Omental fat pad (tissue), 4 donors: ENCODE measurements around the gene PRR15L. TPM values are rescaled to one million over a fixed set of nuclear protein-coding genes. Genes with fewer than 3 reads are reported as not detected.

ENCODE experiments used
- ATAC-seq: fragments of 150-250 bp; one replicate; pipeline ENCODE4 v1.9.1; 2016; ENCODE audit warnings: mild to moderate bottlenecking, moderate library complexity; ENCODE audit not compliant: low FRiP score
- DNase-seq: peaks from one replicate; pipeline ENCODE4 v3.0.0-alpha.2; 2019; ENCODE audit warnings: low spot score
- CTCF ChIP-seq, 3 donors: fragments of 450-650 bp; IDR thresholded peaks; one replicate each; pipeline ENCODE4 v1.5.1; 2016 to 2017; ENCODE audit warnings: antibody characterized with exemption in 3 of 3, mild to moderate bottlenecking in 3 of 3, moderate library complexity in 2 of 3
- total RNA-seq, 4 donors: library from RNA; depleted of rRNA; stranded (reverse); fragments of >200 nt; gene quantifications; one replicate each; pipeline ENCODE4 v1.1.0, GENCODE V29; 2016

Gene PRR15L
- total RNA-seq, 4 donors from 2014 or later, result 2.4 to 6.6 TPM; not detected in 2

GRCh38 chr17:47969930-47970724 is 12.4 kb upstream of the PRR15L start:
- no peak for ATAC-seq
- no peak for TF ChIP-seq CTCF (IDR thresholded peaks at IDR 0.05)
- no peak for DNase-seq

GRCh38 chr17:47968836-47969235 is 11.2 kb upstream of the PRR15L start:
- TF ChIP-seq CTCF (IDR thresholded peaks at IDR 0.05), result no peak
- ATAC-seq, result no peak
- DNase-seq, result no peak

GRCh38 chr17:47967607-47968252 is 10.0 kb upstream of the PRR15L start:
- ATAC-seq (no peak), DNase-seq (no peak)
- TF ChIP-seq CTCF (IDR thresholded peaks at IDR 0.05), result no peak

DNA sequence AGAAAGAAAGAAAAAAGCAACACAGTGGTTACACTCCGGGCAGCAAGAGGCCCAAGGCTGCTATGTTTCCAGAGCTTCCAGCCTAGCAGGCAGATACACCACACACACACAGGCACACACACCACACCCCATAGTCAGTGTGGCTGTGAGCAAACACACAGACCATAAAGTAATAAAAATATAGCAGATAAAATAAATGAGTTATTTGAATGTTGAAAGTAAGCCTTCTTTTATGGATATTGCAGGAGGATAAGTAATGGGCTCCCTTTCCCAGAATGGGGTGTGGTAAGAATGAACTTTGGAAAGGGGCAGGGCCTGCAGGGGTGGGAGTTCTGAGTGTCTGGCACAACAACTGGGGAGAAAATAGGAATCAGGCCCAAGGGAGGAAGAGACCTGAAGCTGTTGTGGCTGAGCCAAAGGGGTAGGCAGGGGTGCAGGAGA is 8.4 kb upstream of the PRR15L start:
- no peak for DNase-seq
- no peak for TF ChIP-seq CTCF (IDR thresholded peaks at IDR 0.05)
- peak; percentile 46 for ATAC-seq

DNA sequence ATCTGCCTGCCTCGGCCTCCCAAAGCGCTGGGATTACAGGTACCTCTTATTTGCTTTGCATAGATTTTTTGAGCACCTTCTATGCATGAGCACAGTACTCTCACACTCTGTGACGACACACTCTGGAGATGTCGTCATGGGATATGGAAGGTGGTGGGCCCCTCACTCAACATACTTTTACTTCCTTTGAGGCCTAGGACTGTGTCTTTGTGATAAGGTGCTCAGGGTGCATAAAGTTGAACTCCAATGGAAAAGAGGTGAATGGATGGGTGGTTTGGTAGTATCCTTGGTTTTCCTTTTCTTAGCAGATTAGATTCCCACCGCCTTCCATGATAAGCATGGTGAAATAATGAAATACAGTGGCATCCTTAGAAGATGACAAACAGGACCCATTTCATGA is 7.2 kb upstream of the PRR15L start:
- no peak for ATAC-seq
- no peak for DNase-seq
- no peak for TF ChIP-seq CTCF (IDR thresholded peaks at IDR 0.05)

DNA sequence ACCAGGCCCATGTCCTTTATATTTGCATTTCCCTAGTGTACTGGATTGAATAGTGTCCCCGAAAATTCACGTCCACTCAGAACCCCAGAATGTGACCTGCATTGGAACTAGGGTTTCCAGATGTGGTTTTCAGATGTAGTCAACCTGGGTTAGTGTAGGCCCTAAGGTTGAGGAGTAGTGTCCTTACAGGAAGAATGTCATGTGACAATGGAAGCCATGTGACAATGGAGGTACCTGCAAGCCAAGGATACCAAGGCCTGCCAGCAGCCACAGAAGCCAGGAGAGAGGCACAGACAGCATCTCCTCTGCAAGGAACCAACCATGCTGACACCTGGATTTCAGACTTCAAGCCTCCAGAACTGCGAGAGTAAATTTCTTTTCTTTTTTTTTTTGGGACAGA is 5.2 kb upstream of the PRR15L start:
- no peak for ATAC-seq
- DNase-seq, result no peak
- no peak for TF ChIP-seq CTCF (IDR thresholded peaks at IDR 0.05)

DNA sequence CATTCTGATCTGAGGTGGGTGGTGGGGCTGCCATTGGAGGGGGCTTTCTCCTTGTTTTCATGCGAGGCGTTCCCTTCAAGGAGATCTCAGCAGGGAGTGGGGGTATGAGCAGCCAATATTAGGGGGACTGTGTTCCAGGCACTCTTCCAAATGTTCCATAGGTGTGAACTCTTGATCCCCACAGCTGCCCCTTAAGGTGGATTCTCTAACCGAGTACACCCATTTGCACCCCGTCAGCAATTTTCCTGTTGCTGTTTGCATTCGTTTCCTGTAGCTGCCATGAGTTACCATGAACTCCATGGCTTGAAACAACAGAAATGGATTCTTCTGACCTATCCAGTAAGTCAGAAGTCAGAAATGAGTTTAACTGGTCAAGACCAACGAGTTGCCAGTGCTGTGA is 3.7 kb upstream of the PRR15L start:
- ATAC-seq (no peak), DNase-seq (no peak)
- no peak for TF ChIP-seq CTCF (IDR thresholded peaks at IDR 0.05)
